ENCODE data around the gene FERMT1.
"Not testable (repeated sequence)": the region's sequence is repeated elsewhere in the genome, so short reads cannot be mapped to it uniquely, and the experiment has no call there.

Gene FERMT1

GRCh38 chr20:6115221-6115895 is 7.5 kb downstream of the FERMT1 start:
- no peak for DNase-seq (ENCODE audit: low spot score)

- DNase-seq (ENCODE audit: low spot score): no peak
Observed at GRCh38 chr20:6114696-6115095, 8.1 kb downstream of the FERMT1 start.

- DNase-seq (ENCODE audit: low spot score): no peak
Observed at GRCh38 chr20:6113951-6114350, 8.9 kb downstream of the FERMT1 start.

GRCh38 chr20:6112965-6113364 is 9.9 kb downstream of the FERMT1 start:
- DNase-seq (ENCODE audit: low spot score): not testable (repeated sequence)

GRCh38 chr20:6108330-6108729 is 14.5 kb downstream of the FERMT1 start:
- DNase-seq (ENCODE audit: low spot score): no peak

- peak; percentile 13 for DNase-seq (ENCODE audit: low spot score)
Observed at GRCh38 chr20:6104493-6105188, 18.2 kb downstream of the FERMT1 start.

GRCh38 chr20:6103301-6103700 is 19.5 kb downstream of the FERMT1 start:
- DNase-seq (ENCODE audit: low spot score): no peak

- DNase-seq (ENCODE audit: low spot score): no peak
Observed at GRCh38 chr20:6101346-6101745, 21.5 kb downstream of the FERMT1 start.

- DNase-seq (ENCODE audit: low spot score): no peak
Observed at GRCh38 chr20:6100246-6100645, 22.6 kb downstream of the FERMT1 start.

GRCh38 chr20:6099819-6100218 is 23.0 kb downstream of the FERMT1 start:
- DNase-seq (ENCODE audit: low spot score): no peak

- no peak for DNase-seq (ENCODE audit: low spot score)
Observed at GRCh38 chr20:6095409-6095808, 27.4 kb downstream of the FERMT1 start.

- no peak for DNase-seq (ENCODE audit: low spot score)
Observed at GRCh38 chr20:6094565-6094964, 28.3 kb downstream of the FERMT1 start.

GRCh38 chr20:6094063-6094462 is 28.8 kb downstream of the FERMT1 start:
- DNase-seq (ENCODE audit: low spot score): no peak

GRCh38 chr20:6091661-6092060 is 31.2 kb downstream of the FERMT1 start:
- no peak for DNase-seq (ENCODE audit: low spot score)

- DNase-seq (ENCODE audit: low spot score): no peak
Observed at GRCh38 chr20:6086868-6087267, 36.0 kb downstream of the FERMT1 start.

- no peak for DNase-seq (ENCODE audit: low spot score)
Observed at GRCh38 chr20:6083926-6084325, 38.9 kb downstream of the FERMT1 start.

GRCh38 chr20:6081236-6081635 is 41.6 kb downstream of the FERMT1 start:
- peak; percentile 67 for DNase-seq (ENCODE audit: low spot score)

GRCh38 chr20:6079016-6079415 is 43.8 kb downstream of the FERMT1 start:
- DNase-seq (ENCODE audit: low spot score): no peak

- no peak for DNase-seq (ENCODE audit: low spot score)
Observed at GRCh38 chr20:6075428-6076219, 47.2 kb downstream of the FERMT1 start.

- no peak for DNase-seq (ENCODE audit: low spot score)
Observed at GRCh38 chr20:6074784-6075183, 48.0 kb downstream of the FERMT1 start.

- DNase-seq (ENCODE audit: low spot score): no peak
Observed at GRCh38 chr20:6074145-6074561, 48.7 kb downstream of the FERMT1 start.

- DNase-seq (ENCODE audit: low spot score): no peak
Observed at GRCh38 chr20:6070829-6071695, 51.8 kb downstream of the FERMT1 start.
